SU-DHL-6 (cell line): ENCODE measurements around the gene FSHR.

Source experiments
- H2AFZ ChIP-seq: fragments of 200-600 bp; sonication (generic); 2 replicates; pipeline ENCODE4 v1.6.1; 2014; ENCODE audit warnings: low read depth, mild to moderate bottlenecking, moderate library complexity, mixed read lengths, antibody characterized with exemption, low read length; ENCODE audit not compliant: severe bottlenecking
- H3F3A ChIP-seq: fragments of 200-600 bp; shearing (Covaris generic); 2 replicates; pipeline ENCODE4 v1.6.0; 2016; ENCODE audit warnings: antibody characterized with exemption, mild to moderate bottlenecking; ENCODE audit not compliant: insufficient read depth
- H3K27ac ChIP-seq: fragments of 200-600 bp; sonication (generic); 2 replicates; pipeline ENCODE4 v1.5.1; 2016; ENCODE audit warnings: low read depth, mild to moderate bottlenecking, low read length, moderate library complexity, mixed read lengths
- H3K27me3 ChIP-seq: fragments of 200-600 bp; sonication (generic), shearing (Covaris generic); 2 replicates; pipeline ENCODE4 v1.6.0; 2014; ENCODE audit warnings: mild to moderate bottlenecking, low read length
- H3K36me3 ChIP-seq: fragments of 200-600 bp; sonication (generic); 2 replicates; pipeline ENCODE4 v1.6.1; 2014; ENCODE audit warnings: mild to moderate bottlenecking, low read length, mixed read lengths
- H3K4me2 ChIP-seq: fragments of 300-600, 200-600 bp; shearing (Covaris generic), sonication (generic); 2 replicates; pipeline ENCODE4 v1.6.0; 2014; ENCODE audit warnings: low read length, low read depth, mild to moderate bottlenecking; ENCODE audit not compliant: poor library complexity, severe bottlenecking
- H3K4me3 ChIP-seq: fragments of 200-600 bp; sonication (generic); 2 replicates; pipeline ENCODE4 v1.5.1; 2014; ENCODE audit warnings: antibody characterized with exemption, low read length, mild to moderate bottlenecking, mixed read lengths; ENCODE audit not compliant: insufficient read depth, poor library complexity, severe bottlenecking
- H3K79me2 ChIP-seq: fragments of 200-600 bp; sonication (generic); 2 replicates; pipeline ENCODE4 v1.6.1; 2014; ENCODE audit warnings: mild to moderate bottlenecking, low read length, moderate library complexity; ENCODE audit not compliant: insufficient read depth
- H3K9ac ChIP-seq: fragments of 200-600 bp; sonication (generic); 2 replicates; pipeline ENCODE4 v1.7.0; 2014; ENCODE audit warnings: mild to moderate bottlenecking, low read length
- H3K9me2 ChIP-seq: fragments of 200-600 bp; sonication (generic); replicated peaks from 2 replicates; pipeline ENCODE4 v1.6.1; 2014; ENCODE audit warnings: low read length; ENCODE audit not compliant: insufficient read depth
- H3K9me3 ChIP-seq: fragments of 200-600 bp; sonication (generic); 2 replicates; pipeline ENCODE4 v1.6.1; 2014; ENCODE audit warnings: low read length, mixed read lengths; ENCODE audit not compliant: insufficient read depth
- H4K20me1 ChIP-seq: fragments of 200-600 bp; sonication (generic); 2 replicates; pipeline ENCODE4 v1.6.1; 2014; ENCODE audit warnings: low read depth, mild to moderate bottlenecking, antibody characterized with exemption, low read length, moderate library complexity, mixed read lengths
- EZH2phosphoT487 ChIP-seq: fragments of 200-600 bp; sonication (generic), shearing (Covaris generic); conservative IDR thresholded peaks from 2 replicates; pipeline ENCODE4 v1.6.1; 2018; ENCODE audit warnings: mild to moderate bottlenecking, antibody characterized with exemption, low read length, moderate library complexity, mixed read lengths
- TF ChIP-seq, protein P1 (sequence below): fragments of 200-600 bp; sonication (generic); IDR thresholded peaks from one replicate; pipeline ENCODE4 v1.5.1; 2017; ENCODE audit warnings: antibody characterized with exemption, mild to moderate bottlenecking, low read length, moderate library complexity; ENCODE audit not compliant: insufficient read depth, poor library complexity, severe bottlenecking

FSHR gene

DNA sequence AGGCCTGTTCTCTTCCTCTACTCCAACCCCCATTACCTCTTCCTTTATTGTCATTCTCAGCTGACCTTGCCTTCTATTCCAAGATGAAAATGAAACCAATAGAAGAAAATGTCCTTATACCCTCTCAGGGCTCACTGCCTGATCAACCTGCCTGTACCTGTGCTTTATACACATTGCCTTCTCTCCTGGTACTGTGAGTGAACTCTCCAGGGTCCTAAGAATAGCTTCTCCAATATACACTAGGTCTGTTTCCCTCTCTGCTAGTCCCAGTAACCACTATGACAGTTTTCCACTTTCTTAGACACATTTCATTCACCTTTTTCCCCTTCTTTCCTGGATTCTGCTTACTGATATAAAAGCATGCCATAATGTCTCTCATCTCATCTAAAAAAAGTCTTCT, 85.7 kb downstream of the FSHR start:
- Histone ChIP-seq H3F3A (no peaks in the 10 kb centered on the region), H3K79me2 (no peaks in the 10 kb centered on the region), H3K9ac (no peak overlapping the region), H3K27me3 (no peaks in the 10 kb centered on the region), H4K20me1 (no peaks in the 10 kb centered on the region), H3K9me3 (no peaks in the 10 kb centered on the region), H2AFZ (no peak overlapping the region), H3K27ac (no peak overlapping the region), H3K36me3 (no peaks in the 10 kb centered on the region), H3K4me3 (no peak overlapping the region), H3K9me2 (no peaks in the 10 kb centered on the region), H3K4me2 (no peak overlapping the region)
- TF ChIP-seq EZH2phosphoT487 = no peak
- TF ChIP-seq, protein P1, sequence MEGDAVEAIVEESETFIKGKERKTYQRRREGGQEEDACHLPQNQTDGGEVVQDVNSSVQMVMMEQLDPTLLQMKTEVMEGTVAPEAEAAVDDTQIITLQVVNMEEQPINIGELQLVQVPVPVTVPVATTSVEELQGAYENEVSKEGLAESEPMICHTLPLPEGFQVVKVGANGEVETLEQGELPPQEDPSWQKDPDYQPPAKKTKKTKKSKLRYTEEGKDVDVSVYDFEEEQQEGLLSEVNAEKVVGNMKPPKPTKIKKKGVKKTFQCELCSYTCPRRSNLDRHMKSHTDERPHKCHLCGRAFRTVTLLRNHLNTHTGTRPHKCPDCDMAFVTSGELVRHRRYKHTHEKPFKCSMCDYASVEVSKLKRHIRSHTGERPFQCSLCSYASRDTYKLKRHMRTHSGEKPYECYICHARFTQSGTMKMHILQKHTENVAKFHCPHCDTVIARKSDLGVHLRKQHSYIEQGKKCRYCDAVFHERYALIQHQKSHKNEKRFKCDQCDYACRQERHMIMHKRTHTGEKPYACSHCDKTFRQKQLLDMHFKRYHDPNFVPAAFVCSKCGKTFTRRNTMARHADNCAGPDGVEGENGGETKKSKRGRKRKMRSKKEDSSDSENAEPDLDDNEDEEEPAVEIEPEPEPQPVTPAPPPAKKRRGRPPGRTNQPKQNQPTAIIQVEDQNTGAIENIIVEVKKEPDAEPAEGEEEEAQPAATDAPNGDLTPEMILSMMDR = no peak

DNA sequence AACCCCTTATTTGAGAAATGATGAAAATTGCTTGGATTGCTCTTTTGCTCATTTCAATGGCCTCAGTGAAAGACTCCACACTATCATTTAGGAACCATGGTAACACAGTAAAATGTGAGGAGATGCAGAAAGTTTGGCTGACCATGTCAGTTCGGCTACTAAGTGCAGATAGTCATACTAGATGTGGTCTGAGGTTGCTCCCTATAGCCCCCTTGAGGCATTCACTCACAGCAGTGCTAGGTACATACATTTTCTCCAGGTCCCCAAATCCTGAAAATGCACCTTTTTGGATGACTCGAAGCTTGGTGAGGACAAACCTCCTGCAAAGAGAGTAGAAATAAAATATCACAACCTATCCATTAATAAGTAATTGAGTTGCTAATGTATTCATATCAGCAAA, 86.3 kb downstream of the FSHR start:
- Histone ChIP-seq H4K20me1 (no peaks in the 10 kb centered on the region), H3K9me2 (no peaks in the 10 kb centered on the region), H2AFZ (no peak overlapping the region), H3K36me3 (no peaks in the 10 kb centered on the region), H3K4me2 (no peak overlapping the region), H3K9me3 (no peaks in the 10 kb centered on the region), H3K27ac (no peak overlapping the region), H3K27me3 (no peaks in the 10 kb centered on the region), H3K9ac (no peak overlapping the region), H3K4me3 (no peak overlapping the region), H3K79me2 (no peaks in the 10 kb centered on the region), H3F3A (no peaks in the 10 kb centered on the region)
- TF ChIP-seq, protein P1 = no peak
- no peak for TF ChIP-seq EZH2phosphoT487

DNA sequence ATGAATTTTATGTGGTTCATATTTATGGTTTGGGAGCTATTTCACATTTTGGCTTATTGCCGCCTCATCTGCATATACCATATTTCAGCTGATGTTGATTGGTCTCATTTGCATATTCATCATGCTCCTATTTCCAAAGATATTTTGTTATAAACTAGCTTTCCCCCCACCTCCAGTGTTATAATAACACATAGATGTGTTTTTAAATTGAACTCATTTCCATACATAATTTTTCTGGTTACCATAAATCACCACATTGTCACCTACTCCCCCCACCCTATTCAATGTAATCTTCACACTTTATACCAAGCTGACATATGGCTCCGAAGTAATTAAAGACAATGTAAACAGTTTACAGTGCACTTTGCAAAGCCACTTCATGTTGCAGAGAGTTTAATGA, 101.2 kb downstream of the FSHR start:
- Histone ChIP-seq H3K9ac (no peak overlapping the region), H3K27me3 (no peaks in the 10 kb centered on the region), H3K27ac (no peak overlapping the region), H3K9me3 (no peaks in the 10 kb centered on the region), H3K9me2 (no peaks in the 10 kb centered on the region), H3K4me3 (no peak overlapping the region), H3K79me2 (no peaks in the 10 kb centered on the region), H3K36me3 (no peaks in the 10 kb centered on the region), H3K4me2 (no peak overlapping the region), H4K20me1 (no peaks in the 10 kb centered on the region), H2AFZ (no peak overlapping the region), H3F3A (no peaks in the 10 kb centered on the region)
- TF ChIP-seq, protein P1 = no peak
- TF ChIP-seq EZH2phosphoT487 = no peak

DNA sequence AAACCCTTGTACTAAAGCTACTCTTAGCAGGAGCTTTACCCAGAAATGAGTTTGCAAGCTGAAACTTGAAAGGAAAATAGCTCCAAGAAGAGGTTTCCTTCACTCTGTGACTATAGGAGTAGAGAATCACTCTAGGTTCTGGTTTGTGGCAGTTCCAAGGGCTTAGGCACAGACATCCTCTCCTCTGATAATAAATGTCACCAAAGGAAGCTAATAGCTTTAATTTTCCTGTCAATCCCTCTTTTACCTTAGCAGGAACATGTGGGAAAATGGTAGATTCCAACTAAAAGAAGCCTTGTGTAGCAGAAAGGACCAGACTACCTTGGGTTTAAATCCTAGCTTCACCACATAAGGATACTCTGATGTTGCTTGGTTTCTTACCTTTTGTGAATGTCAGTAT, 104.0 kb downstream of the FSHR start:
- no peaks in the 10 kb centered on the region for H4K20me1 ChIP-seq
- no peaks in the 10 kb centered on the region for H3F3A ChIP-seq
- H3K4me3 ChIP-seq = no peak overlapping the region
- H3K36me3 ChIP-seq = no peaks in the 10 kb centered on the region
- no peaks in the 10 kb centered on the region for H3K9me3 ChIP-seq
- no peak overlapping the region for H3K4me2 ChIP-seq
- no peaks in the 10 kb centered on the region for H3K79me2 ChIP-seq
- no peak overlapping the region for H3K9ac ChIP-seq
- H2AFZ ChIP-seq = no peak overlapping the region
- no peaks in the 10 kb centered on the region for H3K27me3 ChIP-seq
- no peaks in the 10 kb centered on the region for H3K9me2 ChIP-seq
- H3K27ac ChIP-seq = no peak overlapping the region
- no peak for TF ChIP-seq EZH2phosphoT487
- TF ChIP-seq, protein P1 = no peak
